ENCODE results near the gene TSSK3.

- TF ChIP-seq CTCF (IDR thresholded peaks at IDR 0.05) (no peak), POLR2A (IDR thresholded peaks at IDR 0.05) (no peak)
Measured at GRCh38 chr1:32386676-32387392, 24.5 kb downstream of the TSSK3 start.

All from uterus (tissue), 2 donors.